Measurements from ENCODE around the gene DPEP1. TPM values are rescaled to one million over a fixed set of nuclear protein-coding genes. Genes with fewer than 3 reads are reported as not detected.

DPEP1 gene
- total RNA-seq, 1 donor, result 0.36 TPM

GRCh38 chr16:89572485-89573205 lies 40.8 kb upstream of the DPEP1 start:
- Histone ChIP-seq H3K27ac (ENCODE audit: low read depth, low read length) (no peak overlapping the region), H2AFZ (ENCODE audit: low read length) (no peak overlapping the region), H3K79me2 (ENCODE audit: insufficient read depth, low read length) (peaks cover 19% of the 10 kb centered on the region), H3K4me1 (ENCODE audit: insufficient read depth, low read length) (peaks cover 6% of the 10 kb centered on the region), H4K20me1 (ENCODE audit: insufficient read depth, low read length) (no peaks in the 10 kb centered on the region), H3K4me3 (ENCODE audit: insufficient read depth, low read length) (no peak overlapping the region), H3K9me3 (ENCODE audit: low read depth, low read length) (no peaks in the 10 kb centered on the region), H3K4me2 (ENCODE audit: insufficient read depth, low read length) (no peak overlapping the region), H3K36me3 (ENCODE audit: insufficient read depth, low read length) (no peaks in the 10 kb centered on the region), H3K27me3 (ENCODE audit: insufficient read depth, low read length) (no peaks in the 10 kb centered on the region)
- no peak for DNase-seq (ENCODE audit: insufficient read length, low spot score, missing footprints)
- TF ChIP-seq CTCF (IDR thresholded peaks at IDR 0.05; ENCODE audit: extremely low read depth, low read depth, low read length), result no peak

GRCh38 chr16:89573826-89574680 lies 39.4 kb upstream of the DPEP1 start:
- Histone ChIP-seq H3K4me2 (ENCODE audit: insufficient read depth, low read length) (peak overlapping the region; percentile 85), H4K20me1 (ENCODE audit: insufficient read depth, low read length) (no peaks in the 10 kb centered on the region), H3K4me3 (ENCODE audit: insufficient read depth, low read length) (peak overlapping the region; percentile 71)

GRCh38 chr16:89574681-89575246 lies 38.7 kb upstream of the DPEP1 start:
- no peaks in the 10 kb centered on the region for H4K20me1 ChIP-seq (ENCODE audit: insufficient read depth, low read length)
- H3K27me3 ChIP-seq (ENCODE audit: insufficient read depth, low read length), result no peaks in the 10 kb centered on the region
- peak overlapping the region; percentile 87 for H2AFZ ChIP-seq (ENCODE audit: low read length)
- H3K9me3 ChIP-seq (ENCODE audit: low read depth, low read length), result no peaks in the 10 kb centered on the region
- H3K27ac ChIP-seq (ENCODE audit: low read depth, low read length), result peak overlapping the region; percentile 39
- H3K36me3 ChIP-seq (ENCODE audit: insufficient read depth, low read length), result peaks cover 5% of the 10 kb centered on the region
- H3K4me1 ChIP-seq (ENCODE audit: insufficient read depth, low read length), result peaks cover 6% of the 10 kb centered on the region
- H3K4me3 ChIP-seq (ENCODE audit: insufficient read depth, low read length), result peak overlapping the region; percentile 71
- peak; percentile 73 for TF ChIP-seq CTCF (IDR thresholded peaks at IDR 0.05; ENCODE audit: extremely low read depth, low read depth, low read length)
- H3K79me2 ChIP-seq (ENCODE audit: insufficient read depth, low read length), result peaks cover 21% of the 10 kb centered on the region
- DNase-seq (ENCODE audit: insufficient read length, low spot score, missing footprints), result peak; percentile 100
- H3K4me2 ChIP-seq (ENCODE audit: insufficient read depth, low read length), result peak overlapping the region; percentile 85

More at GRCh38 chr16:89573826-89574680, 39.4 kb upstream of the DPEP1 start:
- Histone ChIP-seq H3K9me3 (ENCODE audit: low read depth, low read length) (no peaks in the 10 kb centered on the region), H3K4me1 (ENCODE audit: insufficient read depth, low read length) (peaks cover 6% of the 10 kb centered on the region), H2AFZ (ENCODE audit: low read length) (peak overlapping the region; percentile 84), H3K27me3 (ENCODE audit: insufficient read depth, low read length) (no peaks in the 10 kb centered on the region), H3K79me2 (ENCODE audit: insufficient read depth, low read length) (peaks cover 19% of the 10 kb centered on the region), H3K27ac (ENCODE audit: low read depth, low read length) (peak overlapping the region; percentile 51), H3K36me3 (ENCODE audit: insufficient read depth, low read length) (no peaks in the 10 kb centered on the region)
- TF ChIP-seq CTCF (IDR thresholded peaks at IDR 0.05; ENCODE audit: extremely low read depth, low read depth, low read length), result no peak
- no peak for DNase-seq (ENCODE audit: insufficient read length, low spot score, missing footprints)

All from osteoblast (primary cell).